DMS 273 (cell line): ENCODE measurements around the gene HOTAIR.

ENCODE experiments used
- DNase-seq: peaks from one replicate; lab custom pipeline; 2025; ENCODE audit not compliant: unreplicated experiment; lab: John Stamatoyannopoulos, UW

HOTAIR gene

GRCh38 chr12:53974084-53975063 lies at the start of gene HOTAIR:
Gene HOTAIR, minus strand, starts transcription at chr12:53974954.
- peak; percentile 64 for DNase-seq

GRCh38 chr12:54024127-54024526 lies 49.4 kb upstream of the HOTAIR start:
- DNase-seq, result no peak

- no peak for DNase-seq
These were observed 48.5 kb upstream of the HOTAIR start for GRCh38 chr12:54022960-54023884.

- DNase-seq, result no peak
These were observed 46.8 kb upstream of the HOTAIR start for GRCh38 chr12:54021432-54022013.

- DNase-seq, result no peak
These were observed 46.0 kb upstream of the HOTAIR start for GRCh38 chr12:54020591-54021405.

GRCh38 chr12:54019924-54020590 lies 45.3 kb upstream of the HOTAIR start:
- no peak for DNase-seq

GRCh38 chr12:54019091-54019811 lies 44.5 kb upstream of the HOTAIR start:
- DNase-seq, result no peak

- DNase-seq, result no peak
These were observed 43.8 kb upstream of the HOTAIR start for GRCh38 chr12:54018468-54018984.

- DNase-seq, result peak; percentile 97
These were observed 43.2 kb upstream of the HOTAIR start for GRCh38 chr12:54017878-54018467.

GRCh38 chr12:54017027-54017788 lies 42.5 kb upstream of the HOTAIR start:
- DNase-seq, result peak; percentile 83

GRCh38 chr12:54016478-54016964 lies 41.8 kb upstream of the HOTAIR start:
- peak; percentile 65 for DNase-seq

GRCh38 chr12:54016051-54016450 lies 41.3 kb upstream of the HOTAIR start:
- no peak for DNase-seq

GRCh38 chr12:54015018-54015931 lies 40.5 kb upstream of the HOTAIR start:
- no peak for DNase-seq

- no peak for DNase-seq
These were observed 39.7 kb upstream of the HOTAIR start for GRCh38 chr12:54014377-54015017.

GRCh38 chr12:54012631-54013409 lies 38.1 kb upstream of the HOTAIR start:
- no peak for DNase-seq
